ENCODE measurements around the gene OR8D1.

- no peak for TF ChIP-seq CTCF (IDR thresholded peaks at IDR 0.05; ENCODE audit: borderline replicate concordance, extremely low read depth, low read length, poor library complexity, severe bottlenecking)
- TF ChIP-seq EZH2 (IDR thresholded peaks at IDR 0.05; ENCODE audit: borderline replicate concordance, low read depth, low read length, severe bottlenecking), result no peak
Measured at GRCh38 chr11:124310721-124311120, 3.0 kb downstream of the OR8D1 start.
